GM21723 (cell line): Measurements from ENCODE around the gene LTBP1.
"Not testable (repeated sequence)": the region's sequence is repeated elsewhere in the genome, so short reads cannot be mapped to it uniquely, and the experiment has no call there.

Experiments used
- ATAC-seq: cut with Tn5 transposase; IDR thresholded peaks from one replicate; pipeline ENCODE4 v1.9.1; 2021; ENCODE audit warnings: mild to moderate bottlenecking, moderate library complexity; ENCODE audit not compliant: unreplicated experiment

The LTBP1 gene

DNA sequence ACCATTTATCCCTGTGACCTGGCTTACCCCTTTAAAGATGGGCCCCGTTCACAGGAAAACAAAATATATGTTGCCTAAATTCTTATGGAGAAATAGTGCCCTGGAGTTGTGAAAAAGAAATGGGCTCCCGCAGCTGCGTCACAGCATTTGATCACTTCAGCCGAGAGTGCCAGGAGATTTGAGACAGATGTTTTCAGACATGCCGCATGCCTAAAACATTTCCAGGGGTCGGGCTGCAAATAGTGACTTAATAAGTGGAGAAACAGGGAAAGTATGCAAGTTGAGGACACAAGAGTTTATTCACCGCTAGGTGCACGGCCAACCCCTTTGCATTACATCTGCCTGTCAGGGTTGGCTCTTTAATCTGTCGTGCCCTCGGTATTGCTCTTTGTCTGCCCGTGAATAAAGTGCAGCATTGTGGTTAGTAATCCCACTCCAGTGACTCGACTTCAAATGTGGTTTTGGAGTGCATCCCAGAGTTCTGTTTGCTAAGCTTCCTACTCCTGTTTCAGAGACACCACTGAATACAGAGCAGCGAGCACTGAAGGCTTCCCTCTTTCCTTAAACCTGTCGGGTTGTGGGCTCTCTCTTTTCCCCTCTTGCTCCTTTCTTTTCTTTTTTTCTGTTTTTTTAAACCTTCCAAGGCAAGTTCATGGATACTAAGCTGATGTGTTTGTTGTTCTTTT is 187.5 kb downstream of the LTBP1 start:
- no peak for ATAC-seq

GRCh38 chr2:33134791-33135560 is 188.2 kb downstream of the LTBP1 start:
- ATAC-seq: no peak

- ATAC-seq: no peak
Measured at GRCh38 chr2:33135645-33136044, 188.9 kb downstream of the LTBP1 start.

GRCh38 chr2:33136056-33136455 is 189.3 kb downstream of the LTBP1 start:
- no peak for ATAC-seq

DNA sequence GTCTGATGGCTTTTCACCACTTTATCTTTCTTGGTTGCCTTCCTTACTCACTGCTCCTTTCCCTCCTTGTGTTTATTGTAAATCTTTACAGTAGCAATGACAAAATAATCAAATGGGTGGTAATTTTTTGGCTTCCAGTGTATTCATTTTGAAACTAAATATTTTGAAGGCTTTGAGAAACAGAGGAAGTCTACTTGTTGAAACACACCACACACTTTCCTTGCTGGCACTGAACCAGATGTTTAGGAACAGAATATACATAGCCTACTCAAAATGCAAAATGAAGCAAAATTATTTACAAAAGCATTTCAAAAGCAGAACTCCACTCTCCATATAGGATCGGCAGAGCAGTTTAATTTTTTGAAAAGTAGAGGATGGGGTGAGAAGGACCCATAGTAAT is 189.8 kb downstream of the LTBP1 start:
- no peak for ATAC-seq

- ATAC-seq: no peak
Measured at GRCh38 chr2:33137331-33137730, 190.6 kb downstream of the LTBP1 start.

DNA sequence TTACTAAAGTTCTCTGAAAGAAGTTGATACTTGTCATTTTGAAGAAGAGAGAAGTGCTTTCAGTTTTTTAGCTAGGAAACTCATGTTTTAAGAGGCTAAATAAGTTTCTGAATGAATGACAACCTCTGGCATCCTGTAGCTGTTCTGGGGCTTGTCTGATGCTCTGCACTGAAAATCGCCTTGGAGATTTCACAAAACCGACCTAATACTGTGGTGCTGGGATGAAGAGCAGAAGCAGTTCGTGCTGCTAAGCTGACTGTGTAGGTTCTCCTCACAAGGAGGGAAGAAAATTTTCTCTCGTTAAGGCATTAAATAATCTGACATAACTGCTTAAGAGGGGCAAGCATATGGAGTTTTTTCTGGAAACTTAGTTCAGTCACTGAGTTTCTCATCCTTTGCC is 193.2 kb downstream of the LTBP1 start:
- no peak for ATAC-seq

GRCh38 chr2:33141476-33141875 is 194.7 kb downstream of the LTBP1 start:
- no peak for ATAC-seq

DNA sequence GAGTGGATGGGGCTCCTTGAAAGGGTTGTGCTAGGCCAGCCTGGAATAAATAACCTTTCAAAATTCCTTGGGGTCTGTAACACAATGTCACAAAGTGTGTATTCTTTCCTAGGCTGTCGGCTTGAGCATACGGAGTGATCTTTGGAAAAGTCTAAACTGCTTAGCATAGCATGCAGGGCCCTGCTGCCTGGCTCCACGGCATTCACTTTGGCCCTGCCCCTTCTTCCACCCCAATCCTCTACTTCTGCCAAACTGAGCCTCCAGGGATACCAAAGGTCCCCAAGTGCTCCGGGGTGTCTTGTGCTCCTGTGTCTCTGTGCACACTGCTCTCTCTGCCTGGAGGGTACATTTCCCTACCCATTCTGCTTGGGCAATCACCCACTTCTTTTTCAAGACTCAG is 196.1 kb downstream of the LTBP1 start:
- no peak for ATAC-seq

DNA sequence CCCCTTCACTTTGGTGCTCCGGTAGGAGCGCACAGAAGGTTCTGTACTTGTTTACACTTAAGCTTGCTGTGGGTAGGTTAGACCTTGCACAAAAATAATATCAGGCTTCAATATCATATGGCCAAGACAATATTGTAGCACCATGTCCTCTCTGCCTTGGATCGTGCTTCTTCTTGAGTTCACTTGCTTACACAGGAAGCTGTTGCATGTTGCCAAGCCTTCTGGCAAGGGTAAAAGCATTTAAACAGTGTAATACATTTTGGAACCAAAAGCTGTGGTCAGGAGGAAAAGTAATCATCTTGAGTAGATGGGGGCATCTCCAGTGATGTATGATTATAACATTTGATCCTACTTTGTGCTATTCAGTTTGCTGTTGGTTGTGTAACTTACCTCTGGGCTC is 197.5 kb downstream of the LTBP1 start:
- ATAC-seq: no peak

DNA sequence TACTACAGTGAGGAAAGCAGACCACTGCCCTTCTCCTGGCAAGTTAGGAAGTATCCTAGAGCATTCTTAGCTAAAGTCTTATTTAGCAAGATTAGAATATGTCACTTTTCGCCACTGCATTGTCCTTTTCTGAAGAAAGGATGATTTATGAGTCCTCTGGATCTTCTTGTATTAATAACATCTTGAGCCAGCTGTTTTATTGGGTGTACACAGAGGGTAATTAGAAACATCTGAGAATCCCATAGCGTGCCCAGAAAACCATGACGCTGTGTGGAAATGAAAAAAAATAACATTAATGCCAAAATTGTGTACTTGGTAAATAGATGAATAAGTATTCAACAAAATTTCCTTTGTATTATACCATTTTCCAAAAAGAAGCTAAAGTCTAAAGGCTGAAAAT is 198.7 kb downstream of the LTBP1 start:
- ATAC-seq: no peak

DNA sequence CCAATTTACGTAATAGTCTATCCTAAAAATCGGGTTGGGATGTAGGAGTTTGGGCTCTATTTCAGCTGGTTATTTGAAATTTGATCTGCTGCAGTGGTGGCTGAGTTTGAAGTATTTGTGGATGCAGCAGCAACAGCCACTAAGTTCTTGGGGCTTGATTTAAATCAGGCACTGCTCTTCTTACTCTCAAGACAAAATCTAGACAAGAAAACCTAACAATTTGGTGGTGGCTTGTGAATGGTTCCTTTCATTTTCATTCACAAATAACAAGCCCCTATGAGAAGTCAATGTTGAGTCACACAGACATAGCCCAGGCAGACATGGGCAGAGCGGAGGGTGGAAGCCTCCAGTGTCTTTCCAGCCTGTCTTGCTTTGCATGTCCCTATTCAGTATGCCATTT is 199.3 kb downstream of the LTBP1 start:
- ATAC-seq: no peak

- no peak for ATAC-seq
Measured at GRCh38 chr2:33153008-33153407, 206.3 kb downstream of the LTBP1 start.

GRCh38 chr2:33158482-33159003 is 211.8 kb downstream of the LTBP1 start:
- ATAC-seq: no peak

DNA sequence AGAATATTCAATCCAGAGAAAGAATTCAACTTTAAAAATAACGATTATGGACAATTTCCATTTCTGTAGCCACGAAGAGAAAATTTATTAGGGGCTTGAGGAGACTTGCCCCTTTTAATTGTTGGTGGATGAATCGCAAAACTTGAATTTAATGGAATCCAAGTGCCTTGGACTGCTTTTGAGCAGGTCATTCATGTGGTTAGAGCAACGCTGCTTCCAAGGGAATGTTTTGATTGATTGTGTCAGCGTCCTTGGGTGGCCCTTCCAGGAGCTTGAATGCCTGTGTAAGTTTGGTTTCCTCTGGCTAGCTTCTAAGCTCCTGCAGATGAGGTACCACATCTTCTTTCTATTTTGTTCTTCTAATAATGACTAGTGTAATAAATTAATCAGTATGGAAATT is 213.4 kb downstream of the LTBP1 start:
- no peak for ATAC-seq

DNA sequence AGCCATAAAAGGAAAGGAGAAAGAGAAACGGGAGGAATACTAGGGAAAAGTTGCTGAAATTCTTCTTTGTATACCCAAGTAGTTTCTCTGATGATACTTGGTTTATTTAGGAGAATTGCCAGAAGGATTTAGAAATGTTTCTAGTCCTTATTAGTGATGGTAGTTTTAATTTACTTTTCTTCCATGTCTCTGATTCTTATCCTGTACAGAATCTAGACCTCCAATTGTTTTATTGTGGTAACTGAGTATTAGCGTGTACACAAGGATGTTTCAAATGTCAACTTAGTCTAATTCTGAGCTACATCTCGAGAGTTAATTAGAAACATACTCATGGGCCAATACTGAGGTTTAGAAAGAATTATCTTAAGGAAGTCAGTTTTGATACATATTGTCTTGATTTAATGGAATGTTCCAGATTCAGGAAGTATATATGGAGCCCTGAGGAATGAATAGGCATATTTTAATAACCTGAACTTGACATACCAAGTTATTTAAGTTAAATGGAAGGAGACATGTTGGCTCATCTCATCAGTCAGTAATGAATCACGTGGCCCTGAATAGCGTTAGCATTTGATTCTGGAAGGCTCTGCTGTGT is 219.6 kb downstream of the LTBP1 start:
- ATAC-seq: no peak

GRCh38 chr2:33167622-33168245 is 221.0 kb downstream of the LTBP1 start:
- ATAC-seq: no peak

GRCh38 chr2:33168425-33168824 is 221.7 kb downstream of the LTBP1 start:
- ATAC-seq: no peak

GRCh38 chr2:33168922-33169321 is 222.2 kb downstream of the LTBP1 start:
- no peak for ATAC-seq

DNA sequence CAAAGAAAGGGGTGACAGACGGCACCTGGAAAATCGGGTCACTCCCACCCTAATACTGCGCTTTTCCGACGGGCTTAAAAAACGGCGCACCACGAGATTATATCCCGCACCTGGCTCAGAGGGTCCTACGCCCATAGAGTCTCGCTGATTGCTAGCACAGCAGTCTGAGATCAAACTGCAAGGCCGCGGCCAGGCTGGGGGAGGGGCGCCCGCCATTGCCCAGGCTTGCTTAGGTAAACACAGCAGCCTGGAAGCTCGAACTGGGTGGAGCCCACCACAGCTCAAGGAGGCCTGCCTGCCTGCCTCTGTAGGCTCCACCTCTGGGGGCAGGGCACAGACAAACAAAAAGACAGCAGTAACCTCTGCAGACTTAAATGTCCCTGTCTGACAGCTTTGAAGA is 223.5 kb downstream of the LTBP1 start:
- not testable (repeated sequence) for ATAC-seq

GRCh38 chr2:33177627-33178026 is 230.9 kb downstream of the LTBP1 start:
- ATAC-seq: no peak
